ENCODE data around the gene FILIP1.

The FILIP1 gene

GRCh38 chr6:75296811-75297779 is 196.5 kb downstream of the FILIP1 start:
- peak; percentile 81 for DNase-seq (ENCODE audit: low spot score)

- DNase-seq (ENCODE audit: low spot score) = no peak
These were observed 201.0 kb downstream of the FILIP1 start for GRCh38 chr6:75292555-75292954.

- no peak for DNase-seq (ENCODE audit: low spot score)
These were observed 201.9 kb downstream of the FILIP1 start for GRCh38 chr6:75291744-75292143.

- DNase-seq (ENCODE audit: low spot score) = no peak
These were observed 202.3 kb downstream of the FILIP1 start for GRCh38 chr6:75291331-75291730.

- DNase-seq (ENCODE audit: low spot score) = no peak
These were observed 203.3 kb downstream of the FILIP1 start for GRCh38 chr6:75290136-75290945.

- no peak for DNase-seq (ENCODE audit: low spot score)
These were observed 205.6 kb downstream of the FILIP1 start for GRCh38 chr6:75288023-75288422.

GRCh38 chr6:75287424-75287823 is 206.2 kb downstream of the FILIP1 start:
- no peak for DNase-seq (ENCODE audit: low spot score)

- no peak for DNase-seq (ENCODE audit: low spot score)
These were observed 206.6 kb downstream of the FILIP1 start for GRCh38 chr6:75286955-75287354.

- DNase-seq (ENCODE audit: low spot score) = no peak
These were observed 208.3 kb downstream of the FILIP1 start for GRCh38 chr6:75285283-75285639.

GRCh38 chr6:75284632-75285282 is 208.8 kb downstream of the FILIP1 start, which contains the start of gene TMEM30A:
Gene TMEM30A (minus strand): TSS chr6:75284792. CDS start chr6:75284638, 154 bp downstream.
- DNase-seq (ENCODE audit: low spot score) = peak; percentile 98

GRCh38 chr6:75283907-75284631 is 209.5 kb downstream of the FILIP1 start:
- no peak for DNase-seq (ENCODE audit: low spot score)

GRCh38 chr6:75282706-75283105 is 210.9 kb downstream of the FILIP1 start:
- DNase-seq (ENCODE audit: low spot score) = no peak

- DNase-seq (ENCODE audit: low spot score) = no peak
These were observed 211.9 kb downstream of the FILIP1 start for GRCh38 chr6:75281653-75282052.

GRCh38 chr6:75280131-75280855 is 213.3 kb downstream of the FILIP1 start:
- DNase-seq (ENCODE audit: low spot score) = no peak

- DNase-seq (ENCODE audit: low spot score) = no peak
These were observed 214.2 kb downstream of the FILIP1 start for GRCh38 chr6:75279418-75279817.

GRCh38 chr6:75278474-75279077 is 215.0 kb downstream of the FILIP1 start:
- DNase-seq (ENCODE audit: low spot score) = no peak

GRCh38 chr6:75275067-75275466 is 218.5 kb downstream of the FILIP1 start:
- DNase-seq (ENCODE audit: low spot score) = no peak

GRCh38 chr6:75273009-75273408 is 220.6 kb downstream of the FILIP1 start:
- DNase-seq (ENCODE audit: low spot score) = no peak

- DNase-seq (ENCODE audit: low spot score) = no peak
These were observed 221.3 kb downstream of the FILIP1 start for GRCh38 chr6:75272145-75272840.

GRCh38 chr6:75268988-75269354 is 224.6 kb downstream of the FILIP1 start:
- no peak for DNase-seq (ENCODE audit: low spot score)

All from hematopoietic multipotent progenitor cell treated with erythropoietin and hydrocortisone succinate and interleukin-3 and kit ligand, for 15 days (in vitro differentiated cells).